ENCODE measurements around the gene TULP4. TPM values are rescaled to one million over a fixed set of nuclear protein-coding genes. Genes with fewer than 3 reads are reported as not detected.

TULP4 gene
- total RNA-seq, 1 donor from 2014 or later: 252 TPM

- no peak overlapping the region for H3K27ac ChIP-seq
- DNase-seq (ENCODE audit: low spot score): no peak
- no peaks in the 10 kb centered on the region for H3K9me3 ChIP-seq (ENCODE audit: low read depth)
- no peak overlapping the region for H3K9ac ChIP-seq
- H3K4me1 Mint-ChIP-seq: no peaks in the 10 kb centered on the region
- H3K36me3 Mint-ChIP-seq: peaks cover 7% of the 10 kb centered on the region
- TF ChIP-seq EZH2 (IDR thresholded peaks at IDR 0.05) (no peak), CTCF (IDR thresholded peaks at IDR 0.05) (no peak), EZH2phosphoT487 (IDR thresholded peaks at IDR 0.05) (no peak)
- H3K4me3 Mint-ChIP-seq: no peak overlapping the region
- H3K36me3 ChIP-seq: no peaks in the 10 kb centered on the region
- peaks cover 6% of the 10 kb centered on the region for H3K4me1 ChIP-seq
- peaks cover 13% of the 10 kb centered on the region for H3K79me2 ChIP-seq (ENCODE audit: low read depth)
- no peaks in the 10 kb centered on the region for H4K20me1 ChIP-seq (ENCODE audit: low read depth)
- H3K4me2 ChIP-seq: no peak overlapping the region
- H3F3A ChIP-seq (ENCODE audit: low read depth): no peaks in the 10 kb centered on the region
- H3K9me3 Mint-ChIP-seq: peaks cover 10% of the 10 kb centered on the region
- H3K27me3 Mint-ChIP-seq (ENCODE audit: insufficient read depth, low read depth): no peaks in the 10 kb centered on the region
- no peaks in the 10 kb centered on the region for H3K27me3 ChIP-seq
- H3K4me3 ChIP-seq: no peak overlapping the region
- H2AFZ ChIP-seq (replicated peaks): no peak overlapping the region
- no peak overlapping the region for H3K27ac Mint-ChIP-seq
Measured at GRCh38 chr6:158366363-158366762, 54.1 kb downstream of the TULP4 start.

GRCh38 chr6:158367816-158368215 lies 55.6 kb downstream of the TULP4 start:
- Histone ChIP-seq H2AFZ (replicated peaks) (no peak overlapping the region), H3F3A (ENCODE audit: low read depth) (no peaks in the 10 kb centered on the region), H3K27ac (no peak overlapping the region), H3K9ac (no peak overlapping the region), H3K27me3 (no peaks in the 10 kb centered on the region), H4K20me1 (ENCODE audit: low read depth) (no peaks in the 10 kb centered on the region), H3K4me1 (peaks cover 6% of the 10 kb centered on the region), H3K4me3 (no peak overlapping the region), H3K79me2 (ENCODE audit: low read depth) (peaks cover 7% of the 10 kb centered on the region), H3K9me3 (ENCODE audit: low read depth) (no peaks in the 10 kb centered on the region), H3K36me3 (no peaks in the 10 kb centered on the region), H3K4me2 (no peak overlapping the region)
- Mint-ChIP-seq H3K27ac (no peak overlapping the region), H3K4me3 (no peak overlapping the region), H3K27me3 (ENCODE audit: insufficient read depth, low read depth) (no peaks in the 10 kb centered on the region), H3K4me1 (no peaks in the 10 kb centered on the region), H3K9me3 (peaks cover 10% of the 10 kb centered on the region), H3K36me3 (peaks cover 7% of the 10 kb centered on the region)
- TF ChIP-seq EZH2 (IDR thresholded peaks at IDR 0.05) (no peak), CTCF (IDR thresholded peaks at IDR 0.05) (no peak), EZH2phosphoT487 (IDR thresholded peaks at IDR 0.05) (no peak)
- DNase-seq (ENCODE audit: low spot score): no peak

- Mint-ChIP-seq H3K27me3 (ENCODE audit: insufficient read depth, low read depth) (no peaks in the 10 kb centered on the region), H3K27ac (no peak overlapping the region), H3K4me3 (no peak overlapping the region), H3K36me3 (peaks cover 7% of the 10 kb centered on the region), H3K9me3 (peaks cover 8% of the 10 kb centered on the region), H3K4me1 (no peaks in the 10 kb centered on the region)
- Histone ChIP-seq H3K27me3 (no peaks in the 10 kb centered on the region), H3K4me1 (peaks cover 6% of the 10 kb centered on the region), H4K20me1 (ENCODE audit: low read depth) (no peaks in the 10 kb centered on the region), H3K36me3 (no peaks in the 10 kb centered on the region), H3K27ac (no peak overlapping the region), H3F3A (ENCODE audit: low read depth) (no peaks in the 10 kb centered on the region), H3K9me3 (ENCODE audit: low read depth) (no peaks in the 10 kb centered on the region), H3K9ac (no peak overlapping the region), H3K79me2 (ENCODE audit: low read depth) (peaks cover 12% of the 10 kb centered on the region), H3K4me2 (no peak overlapping the region), H2AFZ (replicated peaks) (no peak overlapping the region), H3K4me3 (no peak overlapping the region)
- DNase-seq (ENCODE audit: low spot score): no peak
- TF ChIP-seq EZH2phosphoT487 (IDR thresholded peaks at IDR 0.05) (no peak), CTCF (IDR thresholded peaks at IDR 0.05) (no peak), EZH2 (IDR thresholded peaks at IDR 0.05) (no peak)
Measured at GRCh38 chr6:158369241-158369640, 57.0 kb downstream of the TULP4 start.

Data from neural progenitor cell (in vitro differentiated cells).